GM12875 (cell line): Measurements from ENCODE around the gene DOCK8.

Source experiments
- H3K4me3 ChIP-seq: one replicate; pipeline ENCODE4 v1.5.1; 2011; ENCODE audit warnings: low read depth, low read length, control low read depth
- TF ChIP-seq, protein P1 (sequence below): IDR thresholded peaks from 2 replicates; pipeline ENCODE4 v1.5.1; 2011; ENCODE audit warnings: low read depth, mild to moderate bottlenecking, control low read depth, inconsistent platforms, low read length, moderate library complexity, borderline replicate concordance; ENCODE audit not compliant: insufficient read depth

The DOCK8 gene

DNA sequence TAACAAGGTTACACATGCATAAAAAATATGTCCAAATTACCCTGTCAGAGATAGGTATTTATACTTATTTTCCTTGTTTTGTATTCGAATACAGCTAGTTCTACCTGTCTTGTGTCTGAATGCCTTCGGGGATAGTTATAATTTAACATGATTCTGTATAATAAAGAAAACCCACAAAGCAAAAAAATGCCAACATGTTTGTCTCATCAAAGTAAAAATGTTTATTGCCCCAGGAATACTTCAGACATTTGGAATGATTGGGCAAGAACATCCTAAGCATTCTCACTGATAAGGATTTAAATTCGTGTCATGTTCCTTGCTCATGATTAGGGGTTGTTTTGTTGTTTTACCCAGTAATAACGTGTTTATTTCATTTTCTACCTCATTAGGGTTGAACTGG lies 74.5 kb downstream of the DOCK8 start:
- TF ChIP-seq, protein P1, sequence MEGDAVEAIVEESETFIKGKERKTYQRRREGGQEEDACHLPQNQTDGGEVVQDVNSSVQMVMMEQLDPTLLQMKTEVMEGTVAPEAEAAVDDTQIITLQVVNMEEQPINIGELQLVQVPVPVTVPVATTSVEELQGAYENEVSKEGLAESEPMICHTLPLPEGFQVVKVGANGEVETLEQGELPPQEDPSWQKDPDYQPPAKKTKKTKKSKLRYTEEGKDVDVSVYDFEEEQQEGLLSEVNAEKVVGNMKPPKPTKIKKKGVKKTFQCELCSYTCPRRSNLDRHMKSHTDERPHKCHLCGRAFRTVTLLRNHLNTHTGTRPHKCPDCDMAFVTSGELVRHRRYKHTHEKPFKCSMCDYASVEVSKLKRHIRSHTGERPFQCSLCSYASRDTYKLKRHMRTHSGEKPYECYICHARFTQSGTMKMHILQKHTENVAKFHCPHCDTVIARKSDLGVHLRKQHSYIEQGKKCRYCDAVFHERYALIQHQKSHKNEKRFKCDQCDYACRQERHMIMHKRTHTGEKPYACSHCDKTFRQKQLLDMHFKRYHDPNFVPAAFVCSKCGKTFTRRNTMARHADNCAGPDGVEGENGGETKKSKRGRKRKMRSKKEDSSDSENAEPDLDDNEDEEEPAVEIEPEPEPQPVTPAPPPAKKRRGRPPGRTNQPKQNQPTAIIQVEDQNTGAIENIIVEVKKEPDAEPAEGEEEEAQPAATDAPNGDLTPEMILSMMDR = no peak
- H3K4me3 ChIP-seq = no peak overlapping the region

DNA sequence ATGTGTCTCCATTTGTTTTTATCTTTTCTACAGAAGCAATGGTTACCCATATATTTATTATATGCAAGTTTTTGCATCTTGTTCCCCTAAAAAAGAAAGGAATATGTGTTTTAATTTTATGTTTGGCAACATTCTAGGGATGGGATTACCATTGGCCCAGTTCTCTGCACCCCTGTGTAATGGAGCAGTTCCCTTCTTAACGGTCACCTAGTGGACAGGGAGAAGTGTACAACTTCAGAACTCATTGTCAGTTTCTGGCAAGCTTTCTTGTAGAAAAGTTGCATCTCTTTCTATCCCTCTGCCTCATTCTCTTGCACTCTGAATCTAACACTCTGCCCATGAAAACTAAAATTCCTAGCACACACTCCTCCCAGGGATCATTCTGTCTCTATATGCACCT lies 78.2 kb downstream of the DOCK8 start:
- TF ChIP-seq, protein P1 = no peak
- no peak overlapping the region for H3K4me3 ChIP-seq

DNA sequence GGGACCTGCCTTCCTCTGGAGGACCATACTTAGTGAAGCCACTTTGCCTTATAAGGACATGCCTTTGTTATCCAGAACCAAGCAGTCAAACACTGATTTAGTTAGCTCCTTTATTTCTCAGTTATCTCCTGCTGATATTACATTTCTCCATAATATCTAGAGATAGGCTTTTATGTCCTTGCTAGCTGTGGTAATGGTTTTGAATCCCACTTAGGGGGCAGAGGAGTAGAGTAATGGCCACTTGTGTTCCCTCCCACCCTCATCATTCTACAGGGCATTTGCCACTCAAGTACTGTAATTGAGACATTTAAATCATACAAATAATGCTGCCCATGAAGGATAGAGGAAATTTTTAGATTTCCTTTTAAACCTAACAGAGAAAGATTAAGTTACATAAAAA lies 80.9 kb downstream of the DOCK8 start:
- TF ChIP-seq, protein P1 = no peak
- no peak overlapping the region for H3K4me3 ChIP-seq

DNA sequence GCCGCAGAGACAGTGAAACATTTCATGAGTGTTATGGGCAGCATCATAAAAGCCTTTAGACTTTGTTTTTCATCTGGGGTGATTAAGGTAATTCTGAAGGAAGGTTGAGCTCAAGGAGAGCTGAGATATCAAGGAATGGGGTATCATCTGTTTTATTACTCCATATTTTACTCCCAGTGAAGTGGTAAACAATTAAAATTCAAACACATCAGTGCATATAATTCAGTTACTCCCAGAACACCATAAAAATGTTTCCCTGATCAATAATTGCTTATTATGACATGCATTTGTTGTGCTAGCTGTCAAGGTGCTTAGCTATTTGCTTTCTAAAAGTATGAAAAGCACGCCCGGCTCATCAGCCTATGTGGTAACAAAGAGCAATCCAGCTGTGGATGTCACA lies 81.7 kb downstream of the DOCK8 start:
- no peak overlapping the region for H3K4me3 ChIP-seq
- TF ChIP-seq, protein P1 = no peak

DNA sequence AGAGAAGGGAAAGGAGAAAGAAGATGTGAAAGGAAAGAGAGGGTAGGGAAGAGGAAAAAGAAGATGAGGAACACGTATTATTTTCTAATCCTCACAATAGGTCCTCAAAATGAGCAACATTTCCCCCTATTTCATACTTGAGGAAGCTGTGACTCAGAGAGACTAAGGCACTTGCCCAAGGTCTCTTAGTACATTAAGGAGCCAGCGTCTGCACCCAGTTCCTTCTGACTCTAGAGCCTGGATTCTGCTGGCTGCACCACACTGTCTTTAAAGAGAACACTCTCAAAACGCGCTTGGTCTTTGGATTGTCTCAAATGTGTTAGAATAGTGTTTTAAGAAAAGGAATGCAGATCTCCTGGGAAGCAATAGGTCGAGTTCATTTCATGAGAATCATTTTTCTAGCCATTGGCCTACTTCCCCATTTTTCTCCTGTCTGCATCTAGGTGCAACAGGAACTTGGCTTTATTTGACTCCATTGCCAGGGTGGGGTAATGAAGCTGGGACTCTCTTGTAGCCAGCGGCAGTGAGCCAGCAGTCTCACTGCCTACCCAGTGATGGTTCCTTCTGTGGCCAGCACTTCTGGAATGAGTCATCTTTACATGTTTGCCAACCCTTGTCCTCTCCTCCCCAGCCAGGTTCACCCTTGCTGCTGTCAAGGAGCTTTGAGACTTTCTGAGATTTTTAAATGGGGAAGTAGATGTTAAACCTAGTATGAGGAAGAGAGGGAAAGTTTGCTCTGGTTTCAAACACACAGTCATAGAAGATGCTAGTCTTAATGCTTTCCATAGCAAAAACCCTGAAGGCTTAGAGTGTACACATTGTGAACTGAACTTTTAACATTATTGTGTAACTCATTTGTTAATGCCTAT lies 82.7 kb downstream of the DOCK8 start:
- H3K4me3 ChIP-seq = no peak overlapping the region
- TF ChIP-seq, protein P1 = no peak

DNA sequence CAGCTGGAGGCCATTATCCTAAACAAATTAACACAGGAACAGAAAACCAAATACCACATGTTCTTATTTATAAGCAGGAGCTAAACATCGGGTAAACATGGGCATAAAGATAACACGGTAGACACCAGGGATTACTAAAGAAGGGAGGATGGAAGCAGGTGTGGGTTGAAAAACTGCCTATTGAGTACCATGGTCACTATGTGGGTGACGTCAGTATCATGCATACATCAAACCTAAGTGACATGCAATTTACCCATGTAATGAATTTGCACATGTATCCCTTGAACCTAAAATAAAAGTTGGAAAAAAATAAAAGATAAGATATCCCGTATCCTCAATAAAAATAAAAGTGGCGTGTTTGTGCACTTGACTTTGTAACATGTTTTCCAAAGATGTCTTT lies 88.8 kb downstream of the DOCK8 start:
- TF ChIP-seq, protein P1 = no peak
- no peak overlapping the region for H3K4me3 ChIP-seq

DNA sequence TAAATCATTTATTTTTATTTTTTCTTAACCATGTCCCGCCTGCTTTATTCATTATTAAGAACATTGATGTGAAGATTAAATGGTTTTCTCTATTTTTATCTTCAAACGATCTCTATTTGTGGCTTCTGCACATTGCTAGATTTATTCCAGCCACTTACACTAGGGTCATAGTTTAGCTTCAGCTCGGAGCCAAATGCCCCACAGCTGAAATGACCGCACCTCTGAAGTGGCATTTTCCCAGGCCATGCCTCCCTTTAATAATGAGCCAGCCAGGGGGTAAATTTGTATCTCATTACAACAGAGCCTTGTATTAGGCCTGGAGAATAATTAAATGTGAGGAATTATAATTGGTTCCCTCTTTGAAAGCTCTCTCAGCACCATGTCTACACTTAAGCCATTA lies 89.4 kb downstream of the DOCK8 start:
- TF ChIP-seq, protein P1 = no peak
- H3K4me3 ChIP-seq = no peak overlapping the region
